T-cell (primary cell): ENCODE results near the gene KRTAP10-2. TPM values are rescaled to one million over a fixed set of nuclear protein-coding genes. Genes with fewer than 3 reads are reported as not detected.

ENCODE experiments used
- ATAC-seq, 4 experiments: fragments of 200-7000 bp in 3 of 4; fragments of 150-1000 bp in 1 of 4; cut with Tn5 transposase; replicated peaks in 1 of 4; 1 replicate in 3 of 4; 2 replicates in 1 of 4; pipeline ENCODE4 v1.10.0; 2021; ENCODE audit warnings: moderate library complexity in 3 of 4, mild to moderate bottlenecking in 2 of 4, moderate number of reproducible peaks in 1 of 4
- CTCF ChIA-PET, 2 donors: fragments of 300-600 bp; sonication (Branson Sonifier 250); formaldehyde crosslinking; loops; one replicate each; lab custom pipeline; 2022; ENCODE audit warnings: antibody characterized with exemption in 2 of 2; lab: Charles Lee
- POLR2A ChIA-PET, 2 donors: fragments of 300-600 bp; sonication (Branson Sonifier 250); formaldehyde crosslinking; loops; one replicate each; lab custom pipeline; 2022; ENCODE audit warnings: antibody characterized with exemption in 2 of 2; lab: Charles Lee
- DNase-seq, 35 experiments: peaks; one replicate each; pipeline versions ENCODE4 v3.0.0 to v3.0.0-alpha.2; 2013 to 2023
- H3K27ac ChIP-seq: one replicate; pipeline ENCODE4 v1.5.1; 2013; ENCODE audit warnings: low read length
- H3K27me3 ChIP-seq, 2 experiments: replicated peaks in 1 of 2; 1 replicate in 1 of 2; 2 replicates in 1 of 2; pipeline versions ENCODE4 v1.6.1 to v1.7.0; 2013; ENCODE audit warnings: low read length in 1 of 2, mixed read lengths in 1 of 2; ENCODE audit not compliant: control insufficient read depth in 2 of 2, insufficient read depth in 2 of 2; ENCODE audit errors: extremely low read depth in 1 of 2
- H3K36me3 ChIP-seq, 2 donors: 1 replicate in 1 of 2; 2 replicates in 1 of 2; pipeline versions ENCODE4 v1.6.1 to v1.7.0; 2013; ENCODE audit warnings: low read length in 1 of 2; ENCODE audit not compliant: control insufficient read depth in 2 of 2, insufficient read depth in 1 of 2; ENCODE audit errors: extremely low read depth in 1 of 2
- H3K4me1 ChIP-seq, 2 experiments: 1 replicate in 1 of 2; 2 replicates in 1 of 2; pipeline versions ENCODE4 v1.6.1 to v1.7.0; 2013; ENCODE audit warnings: low read length in 2 of 2, mixed read lengths in 1 of 2; ENCODE audit not compliant: insufficient read depth in 2 of 2, control insufficient read depth in 1 of 2; ENCODE audit errors: extremely low read depth in 1 of 2
- H3K4me3 ChIP-seq, 2 donors: 1 replicate in 1 of 2; 2 replicates in 1 of 2; pipeline versions ENCODE4 v1.5.1 to v1.7.0; 2013; ENCODE audit warnings: mild to moderate bottlenecking in 2 of 2, low read length in 1 of 2, moderate library complexity in 1 of 2; ENCODE audit not compliant: control insufficient read depth in 1 of 2; ENCODE audit errors: extremely low read depth in 1 of 2
- H3K9me3 ChIP-seq: 2 replicates; pipeline ENCODE4 v1.7.0; 2013
- H3K27ac Mint-ChIP-seq, 2 donors: one replicate each; pipeline ENCODE4 v1.8.0; 2020 to 2021; ENCODE audit warnings: mild to moderate bottlenecking in 2 of 2, mixed read lengths in 2 of 2
- H3K27me3 Mint-ChIP-seq, 2 donors: one replicate each; pipeline ENCODE4 v1.8.0; 2021 to 2022; ENCODE audit warnings: mixed read lengths in 2 of 2
- H3K36me3 Mint-ChIP-seq: one replicate; pipeline ENCODE4 v1.8.0; 2021; ENCODE audit warnings: mixed read lengths
- H3K4me1 Mint-ChIP-seq, 3 donors: one replicate each; pipeline ENCODE4 v1.8.0; 2020 to 2022; ENCODE audit warnings: mixed read lengths in 3 of 3, mild to moderate bottlenecking in 1 of 3
- H3K4me3 Mint-ChIP-seq, 3 donors: one replicate each; pipeline ENCODE4 v1.8.0; 2020 to 2022; ENCODE audit warnings: mild to moderate bottlenecking in 3 of 3, mixed read lengths in 3 of 3, moderate library complexity in 3 of 3
- H3K9me3 Mint-ChIP-seq, 3 donors: one replicate each; pipeline ENCODE4 v1.8.0; 2020 to 2022; ENCODE audit warnings: mixed read lengths in 3 of 3
- WGBS: methylation state at CpG from one replicate; pipeline ENCODE4 v1.1.5; 2013; ENCODE audit warnings: missing lambda C conversion rate; ENCODE audit not compliant: insufficient coverage; 5-methylcytosine and 5-hydroxymethylcytosine counted together
- total RNA-seq, 35 experiments: library from RNA in 6 of 35; stranded (reverse) in 6 of 35; fragments of 120-200 nt in 1 of 35; gene quantifications; one replicate each; pipeline versions ENCODE4 v1.2.1 to v1.2.4 and lab custom pipeline; 2013 to 2026

KRTAP10-2 gene
- total RNA-seq, 5 donors from 2014 or later (not counting 1 experiment from before 2014, with no cell fraction given) = not detected

- Mint-ChIP-seq H3K4me3 (no peak overlapping the region), H3K4me1 (peaks cover 0 to 2% (median 0%) of the 10 kb centered on the region in 3 donors), H3K36me3 (peaks cover 3% of the 10 kb centered on the region), H3K27me3 (peaks cover 3 to 11% of the 10 kb centered on the region in 2 donors), H3K27ac (no peak overlapping the region), H3K9me3 (peaks cover 5 to 10% (median 6%) of the 10 kb centered on the region in 3 donors)
- no peaks in the 10 kb centered on the region for H3K36me3 ChIP-seq
- no peak overlapping the region for H3K4me3 ChIP-seq
- ChIA-PET POLR2A (no interaction called here), CTCF (no interaction called here)
- H3K27ac ChIP-seq = no peak overlapping the region
- DNase-seq (no peak), ATAC-seq (no peak)
- peaks cover 0 to 2% of the 10 kb centered on the region in 2 experiments for H3K4me1 ChIP-seq
- 73% methylated on average over 6 of the region's 9 CpGs for WGBS
- H3K27me3 ChIP-seq = peaks cover 0 to 14% of the 10 kb centered on the region in 2 experiments
- no peaks in the 10 kb centered on the region for H3K9me3 ChIP-seq
These were observed 44.9 kb upstream of the KRTAP10-2 start for GRCh38 chr21:44596068-44596725.

DNA sequence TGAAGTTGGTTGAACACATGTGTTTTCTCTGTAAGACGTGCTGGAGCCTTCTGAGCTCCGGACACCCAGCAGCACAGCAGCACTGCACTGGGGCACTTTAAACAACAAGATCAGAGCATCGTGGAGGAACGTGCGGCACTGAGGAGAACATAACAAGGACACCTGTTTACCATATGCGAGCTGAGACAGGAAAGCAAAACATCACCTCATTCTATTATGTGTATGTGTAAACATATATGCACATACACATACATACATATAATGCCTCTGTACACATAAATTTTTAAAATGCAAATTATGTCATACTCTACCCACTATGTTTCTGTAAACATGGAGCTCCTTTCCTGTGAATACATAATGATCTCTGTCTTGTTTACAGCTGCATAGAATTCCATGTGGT lies 44.2 kb upstream of the KRTAP10-2 start:
- H3K27me3 Mint-ChIP-seq = peaks cover 3 to 11% of the 10 kb centered on the region in 2 donors
- no peak overlapping the region for H3K4me3 ChIP-seq
- no peaks in the 10 kb centered on the region for H3K36me3 ChIP-seq
- no peaks in the 10 kb centered on the region for H3K9me3 ChIP-seq
- ATAC-seq (no peak), DNase-seq (no peak)
- peaks cover 0 to 2% (median 0%) of the 10 kb centered on the region in 3 donors for H3K4me1 Mint-ChIP-seq
- H3K4me1 ChIP-seq = peaks cover 0 to 2% of the 10 kb centered on the region in 2 experiments
- ChIA-PET POLR2A (no interaction called here), CTCF (no interaction called here)
- H3K27ac Mint-ChIP-seq = no peak overlapping the region
- H3K27ac ChIP-seq = no peak overlapping the region
- peaks cover 0 to 14% of the 10 kb centered on the region in 2 experiments for H3K27me3 ChIP-seq
- 86% methylated on average over 2 of the region's 6 CpGs for WGBS
- no peak overlapping the region for H3K4me3 Mint-ChIP-seq
- H3K36me3 Mint-ChIP-seq = peaks cover 3% of the 10 kb centered on the region
- peaks cover 5 to 10% (median 6%) of the 10 kb centered on the region in 3 donors for H3K9me3 Mint-ChIP-seq

GRCh38 chr21:44594406-44594916 lies 43.2 kb upstream of the KRTAP10-2 start:
- ChIA-PET CTCF (no interaction called here), POLR2A (no interaction called here)
- Histone ChIP-seq H3K36me3 (no peaks in the 10 kb centered on the region), H3K9me3 (no peaks in the 10 kb centered on the region), H3K4me1 (peaks cover 0 to 2% of the 10 kb centered on the region in 2 experiments), H3K27ac (no peak overlapping the region), H3K4me3 (no peak overlapping the region), H3K27me3 (peaks cover 0 to 22% of the 10 kb centered on the region in 2 experiments)
- ATAC-seq (no peak), DNase-seq (no peak)
- Mint-ChIP-seq H3K27ac (no peak overlapping the region), H3K4me1 (peaks cover 0 to 2% (median 0%) of the 10 kb centered on the region in 3 donors), H3K9me3 (peaks cover 5 to 10% (median 6%) of the 10 kb centered on the region in 3 donors), H3K4me3 (no peak overlapping the region), H3K36me3 (peaks cover 3% of the 10 kb centered on the region), H3K27me3 (peaks cover 3 to 13% of the 10 kb centered on the region in 2 donors)
- WGBS = 85% methylated on average over 8 of the region's 12 CpGs

DNA sequence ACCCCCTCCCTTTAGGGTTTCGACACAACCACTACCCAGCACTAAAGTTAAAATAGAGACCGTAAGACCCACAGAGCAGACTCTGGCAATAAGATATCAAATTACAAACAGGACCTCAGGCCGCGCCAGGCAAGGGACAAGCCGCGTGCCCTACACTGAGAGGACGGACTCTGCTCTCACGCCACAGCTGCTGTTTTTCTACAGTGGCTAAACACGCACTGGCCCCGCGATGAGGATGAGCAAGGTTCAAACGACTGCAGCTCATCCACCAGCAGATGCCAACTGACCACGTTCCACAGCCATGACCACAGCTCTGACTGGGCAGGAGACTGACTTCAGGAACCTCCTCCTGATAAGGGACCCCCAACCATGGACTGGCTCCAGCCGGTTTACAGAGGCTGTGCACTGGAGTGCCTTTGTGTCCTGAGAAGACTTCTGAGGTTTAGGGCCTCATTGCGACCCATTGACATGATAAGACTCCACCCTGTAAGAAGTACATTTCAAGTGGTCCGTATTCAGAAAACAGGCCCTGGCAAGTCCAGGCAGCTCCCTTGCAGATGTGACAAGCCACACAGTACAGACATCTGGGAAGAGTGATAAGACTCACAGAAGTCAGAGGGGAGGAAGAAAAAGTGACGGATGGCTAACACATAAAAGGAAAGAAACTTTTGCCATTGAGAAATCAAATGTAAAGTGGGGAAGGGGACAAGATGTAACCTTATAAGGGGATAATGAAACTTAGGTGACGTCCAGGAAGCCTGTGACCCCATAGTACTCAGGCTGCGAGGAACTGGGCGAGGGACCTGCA lies 42.5 kb upstream of the KRTAP10-2 start:
- Histone ChIP-seq H3K27ac (no peak overlapping the region), H3K9me3 (no peaks in the 10 kb centered on the region), H3K4me1 (peaks cover 0 to 2% of the 10 kb centered on the region in 2 experiments), H3K36me3 (no peaks in the 10 kb centered on the region), H3K4me3 (no peak overlapping the region), H3K27me3 (peaks cover 0 to 25% of the 10 kb centered on the region in 2 experiments)
- POLR2A ChIA-PET = no interaction called here
- WGBS = 86% methylated on average over 17 of the region's 20 CpGs
- peaks cover 0 to 2% (median 0%) of the 10 kb centered on the region in 3 donors for H3K4me1 Mint-ChIP-seq
- peaks cover 4 to 9% (median 4%) of the 10 kb centered on the region in 3 donors for H3K9me3 Mint-ChIP-seq
- H3K36me3 Mint-ChIP-seq = peaks cover 2% of the 10 kb centered on the region
- CTCF ChIA-PET = interaction anchor here in 1 of 2 donors (0.5 kb wide), 1 partner anchor 37 kb away, joined by 4 read pairs; no protein-coding TSS in a partner anchor
- no peak for ATAC-seq
- peaks cover 3 to 16% of the 10 kb centered on the region in 2 donors for H3K27me3 Mint-ChIP-seq
- DNase-seq = no peak
- H3K27ac Mint-ChIP-seq = no peak overlapping the region
- no peak overlapping the region for H3K4me3 Mint-ChIP-seq

DNA sequence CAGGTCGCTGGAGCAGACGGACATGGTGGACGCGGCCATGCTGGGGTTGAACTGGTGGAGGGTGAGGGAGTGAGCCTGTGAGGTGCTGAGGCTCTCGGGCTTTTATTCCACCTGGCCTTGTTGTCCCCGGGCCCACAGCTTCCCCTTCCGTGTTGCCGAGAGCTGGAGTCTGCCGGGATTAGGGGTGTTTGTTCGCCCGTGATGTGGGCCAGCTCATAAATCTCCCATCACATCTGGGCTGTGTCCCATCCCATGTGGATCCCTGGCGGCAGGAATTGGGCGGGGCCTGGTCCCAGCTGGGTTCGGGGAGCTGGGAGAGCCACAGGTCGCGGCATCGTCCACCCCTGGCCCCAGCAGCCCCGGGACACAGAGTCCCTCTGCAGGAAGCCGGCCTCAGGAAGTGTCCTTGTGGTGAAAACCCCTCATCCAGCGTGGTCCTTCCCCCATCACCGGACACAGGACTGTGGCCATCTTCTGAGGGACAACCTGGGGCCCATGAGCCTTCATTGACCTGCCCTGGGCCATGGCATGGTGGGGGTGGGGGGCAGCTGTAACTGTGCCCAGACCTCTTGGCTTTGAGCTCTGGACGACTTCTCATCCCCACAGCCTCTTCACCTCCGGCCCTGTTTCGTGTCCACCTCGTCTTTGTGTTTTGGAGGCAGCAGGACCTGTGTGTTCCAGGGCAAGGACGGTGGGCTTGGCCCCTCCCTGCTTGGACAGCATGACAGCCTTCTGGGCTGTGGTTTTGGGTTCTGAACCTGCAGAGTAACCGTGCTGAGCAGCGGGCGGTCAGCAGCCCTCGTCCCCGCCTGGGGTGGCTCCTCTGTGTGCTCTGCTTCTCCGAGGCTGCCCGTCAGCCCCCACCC lies 41.4 kb upstream of the KRTAP10-2 start, which contains the start of gene KRTAP10-6:
Gene KRTAP10-6 (minus strand): TSS at position 60 of the 866 bp plus-strand sequence. CDS start 21 bp downstream, at position 39.
- DNase-seq (peak in 1 of 35 experiments; percentile 20), ATAC-seq (no peak)
- H3K36me3 Mint-ChIP-seq = no peaks in the 10 kb centered on the region
- Histone ChIP-seq H3K4me1 (peaks cover 0 to 2% of the 10 kb centered on the region in 2 experiments), H3K9me3 (no peaks in the 10 kb centered on the region), H3K4me3 (no peak within 1 kb of the TSS), H3K27ac (no peak within 1 kb of the TSS), H3K27me3 (peaks cover 0 to 25% of the 10 kb centered on the region in 2 experiments), H3K36me3 (no peaks in the 10 kb centered on the region)
- H3K9me3 Mint-ChIP-seq = no peaks in the 10 kb centered on the region
- H3K4me1 Mint-ChIP-seq = peaks cover 0 to 2% (median 0%) of the 10 kb centered on the region in 3 donors
- WGBS = 70% methylated on average over 23 of the region's 33 CpGs
- H3K27me3 Mint-ChIP-seq = peaks cover 3 to 21% of the 10 kb centered on the region in 2 donors
- CTCF ChIA-PET = interaction anchor here in 1 of 2 donors (0.5 kb wide), 1 partner anchor 36 kb away, joined by 4 read pairs; no protein-coding TSS in a partner anchor
- H3K4me3 Mint-ChIP-seq = no peak within 1 kb of the TSS
- POLR2A ChIA-PET = no interaction called here
- H3K27ac Mint-ChIP-seq = no peak within 1 kb of the TSS
